GM08714 (cell line): ENCODE data around the gene SLC25A27.

Experiments used
- H3K4me3 ChIP-seq: fragments of 200-500 bp; sonication (Bioruptor generic); 2 replicates; pipeline ENCODE4 v1.5.1; 2014; ENCODE audit warnings: mild to moderate bottlenecking, low read length, inconsistent platforms
- ZNF274 ChIP-seq: IDR thresholded peaks from 2 replicates; pipeline ENCODE4 v1.6.1; 2012; ENCODE audit warnings: mild to moderate bottlenecking, low read depth, low read length

Gene SLC25A27

DNA sequence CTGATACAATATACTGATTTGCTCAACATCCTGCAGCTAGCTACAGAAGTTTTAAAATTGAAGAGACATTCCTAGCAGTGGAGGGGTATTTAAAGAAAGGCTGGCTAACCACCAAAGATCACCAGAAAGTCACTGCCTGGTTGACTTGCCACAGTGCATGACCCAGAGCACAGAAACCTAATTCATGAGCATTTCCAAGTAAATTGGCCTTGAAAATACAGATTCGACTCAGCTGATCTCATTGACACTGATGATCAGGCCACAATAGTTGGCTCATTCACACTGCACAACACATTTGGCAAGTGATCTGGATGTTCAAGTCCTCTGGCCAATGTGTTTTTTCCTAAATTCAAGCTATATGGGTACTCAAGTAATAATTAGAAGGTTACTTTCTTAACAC lies 21.6 kb downstream of the SLC25A27 start:
- no peak overlapping the region for H3K4me3 ChIP-seq
- no peak for TF ChIP-seq ZNF274

DNA sequence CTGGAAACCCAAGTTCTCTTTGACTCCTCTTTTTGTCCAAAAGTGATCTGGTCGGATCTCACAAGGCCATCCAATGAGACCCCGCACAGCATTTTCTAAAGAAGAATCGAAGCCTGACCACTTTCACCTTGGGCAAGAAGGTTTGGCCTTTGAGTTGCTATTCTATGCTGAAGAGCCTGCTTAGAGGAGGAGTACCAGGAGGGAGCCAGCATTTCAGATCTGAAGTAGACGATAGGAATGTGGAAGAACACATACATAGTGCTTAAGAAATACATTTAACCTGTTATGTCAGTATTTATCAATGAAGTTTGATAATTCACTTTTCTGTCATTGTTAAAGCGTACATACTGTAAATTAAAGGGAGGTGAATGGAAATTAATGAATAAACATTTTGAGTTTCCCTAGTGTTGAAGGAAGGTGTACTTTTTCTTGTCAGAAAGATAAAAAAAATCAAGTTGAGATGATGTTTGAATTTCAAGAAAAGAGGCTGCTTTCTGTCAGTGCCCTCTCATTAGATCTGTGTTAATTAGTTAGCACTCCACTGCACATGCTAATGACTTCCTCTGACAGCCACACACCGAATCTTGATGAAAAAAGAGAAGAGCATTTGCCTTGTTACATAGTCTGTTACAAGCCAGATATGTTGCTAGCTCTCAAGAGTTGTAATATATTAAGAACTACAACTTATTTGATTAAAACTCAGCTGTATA lies 24.0 kb downstream of the SLC25A27 start:
- H3K4me3 ChIP-seq = no peak overlapping the region
- no peak for TF ChIP-seq ZNF274

DNA sequence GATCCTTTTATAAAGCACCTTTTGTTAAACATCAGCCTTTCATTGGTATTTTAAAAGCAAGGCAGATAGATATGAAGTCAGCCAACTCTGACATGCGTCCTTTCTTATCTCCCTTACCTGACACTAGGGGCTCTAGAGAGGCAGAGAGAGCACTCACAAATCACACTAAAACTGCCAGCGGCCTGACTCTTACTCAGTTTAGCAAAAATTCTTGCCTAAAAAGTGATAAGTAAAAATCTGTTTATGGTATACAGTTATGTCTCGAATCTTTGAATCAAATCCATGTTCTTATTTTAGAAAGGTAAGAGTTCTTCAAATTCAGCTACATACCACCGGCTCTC lies 24.5 kb downstream of the SLC25A27 start:
- TF ChIP-seq ZNF274 = no peak

GRCh38 chr6:46684771-46685170 lies 32.0 kb downstream of the SLC25A27 start:
- no peak for TF ChIP-seq ZNF274
- H3K4me3 ChIP-seq = no peak overlapping the region

More for the DNA sequence above, 24.5 kb downstream of the SLC25A27 start:
- H3K4me3 ChIP-seq = no peak overlapping the region

- H3K4me3 ChIP-seq = no peak within 1 kb of the TSS
- no peak for TF ChIP-seq ZNF274
Measured at GRCh38 chr6:46687619-46688097, 34.9 kb downstream of the SLC25A27 start, which contains the start of gene TDRD6. TDRD6 (plus strand) TSS chr6:46687885; CDS start chr6:46688129, 244 bp downstream.

DNA sequence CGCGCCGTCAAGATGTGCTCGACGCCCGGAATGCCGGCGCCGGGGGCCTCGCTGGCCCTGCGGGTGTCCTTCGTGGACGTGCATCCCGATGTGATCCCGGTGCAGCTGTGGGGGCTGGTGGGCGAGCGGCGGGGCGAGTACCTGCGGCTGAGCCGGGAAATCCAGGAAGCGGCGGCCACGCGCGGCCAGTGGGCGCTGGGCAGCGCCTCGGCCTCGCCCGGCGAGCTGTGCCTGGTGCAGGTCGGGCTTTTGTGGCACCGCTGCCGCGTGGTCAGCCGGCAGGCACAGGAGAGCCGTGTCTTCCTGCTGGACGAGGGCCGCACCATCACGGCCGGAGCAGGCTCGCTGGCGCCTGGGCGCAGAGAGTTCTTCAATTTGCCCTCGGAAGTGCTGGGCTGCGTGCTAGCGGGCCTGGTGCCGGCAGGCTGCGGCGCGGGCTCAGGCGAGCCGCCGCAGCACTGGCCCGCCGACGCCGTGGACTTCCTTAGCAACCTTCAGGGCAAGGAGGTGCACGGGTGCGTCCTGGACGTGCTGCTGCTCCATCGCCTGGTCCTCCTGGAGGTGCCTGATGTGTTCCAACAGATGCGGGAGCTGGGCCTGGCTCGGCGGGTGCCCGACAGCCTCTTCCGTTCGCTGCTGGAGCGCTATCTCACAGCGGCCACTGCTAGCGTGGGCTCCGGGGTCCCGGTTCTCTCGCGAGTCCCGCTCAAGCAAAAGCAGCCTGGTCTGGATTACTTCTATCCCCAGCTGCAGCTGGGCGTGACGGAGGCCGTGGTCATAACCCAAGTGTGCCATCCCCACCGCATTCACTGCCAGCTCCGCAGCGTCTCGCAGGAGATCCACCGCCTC lies 35.6 kb downstream of the SLC25A27 start:
- H3K4me3 ChIP-seq = no peak overlapping the region
- TF ChIP-seq ZNF274 = no peak

DNA sequence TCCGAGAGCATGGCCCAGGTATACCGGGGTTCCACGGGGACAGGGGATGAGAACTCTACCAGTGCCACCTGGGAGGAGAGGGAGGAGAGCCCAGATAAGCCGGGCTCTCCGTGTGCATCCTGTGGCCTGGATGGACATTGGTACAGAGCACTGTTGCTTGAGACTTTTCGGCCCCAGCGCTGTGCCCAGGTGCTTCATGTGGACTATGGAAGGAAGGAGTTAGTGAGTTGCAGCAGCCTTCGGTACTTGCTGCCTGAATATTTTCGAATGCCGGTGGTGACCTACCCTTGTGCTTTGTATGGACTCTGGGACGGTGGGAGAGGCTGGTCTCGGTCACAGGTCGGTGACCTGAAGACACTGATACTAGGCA lies 36.2 kb downstream of the SLC25A27 start:
- no peak overlapping the region for H3K4me3 ChIP-seq

GRCh38 chr6:46689657-46690056 lies 36.9 kb downstream of the SLC25A27 start:
- no peak for TF ChIP-seq ZNF274
- no peak overlapping the region for H3K4me3 ChIP-seq

More for the DNA sequence above, 36.2 kb downstream of the SLC25A27 start:
- TF ChIP-seq ZNF274 = no peak

- no peak overlapping the region for H3K4me3 ChIP-seq
- no peak for TF ChIP-seq ZNF274
Measured at GRCh38 chr6:46690141-46690755, 37.5 kb downstream of the SLC25A27 start.

DNA sequence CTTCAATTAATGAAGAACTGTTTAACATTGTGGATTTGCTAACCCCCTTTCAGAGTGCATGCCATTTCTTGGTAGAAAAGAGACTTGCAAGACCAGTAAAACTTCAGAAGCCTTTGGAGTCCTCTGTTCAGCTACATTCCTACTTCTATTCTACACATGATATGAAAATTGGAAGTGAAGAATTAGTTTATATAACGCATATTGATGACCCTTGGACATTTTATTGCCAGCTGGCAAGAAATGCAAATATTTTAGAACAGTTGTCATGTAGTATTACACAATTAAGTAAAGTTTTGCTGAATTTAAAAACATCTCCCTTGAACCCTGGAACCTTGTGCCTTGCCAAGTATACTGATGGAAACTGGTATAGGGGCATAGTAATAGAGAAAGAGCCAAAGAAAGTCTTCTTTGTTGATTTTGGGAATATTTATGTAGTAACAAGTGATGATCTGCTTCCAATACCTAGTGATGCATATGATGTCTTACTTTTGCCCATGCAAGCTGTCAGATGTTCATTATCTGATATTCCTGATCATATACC lies 38.2 kb downstream of the SLC25A27 start:
- H3K4me3 ChIP-seq = no peak overlapping the region
- no peak for TF ChIP-seq ZNF274

DNA sequence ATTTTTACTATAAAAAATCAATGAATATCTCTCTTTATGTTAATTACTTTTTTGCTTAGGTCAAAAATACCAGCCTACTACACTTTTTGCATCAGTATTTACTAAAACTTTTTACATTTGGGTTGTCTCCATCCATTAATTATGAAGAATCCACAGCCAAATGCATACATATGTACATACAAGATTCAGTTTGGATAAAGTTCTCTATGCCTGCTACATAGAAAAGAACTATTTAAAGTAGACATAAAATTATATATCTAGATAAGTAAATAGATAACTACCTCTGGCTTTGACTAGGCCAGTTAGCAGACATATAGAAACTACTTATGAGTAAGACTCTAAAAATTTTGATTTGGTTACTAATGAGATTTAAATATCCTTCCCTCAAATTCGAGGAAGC lies 47.2 kb downstream of the SLC25A27 start:
- TF ChIP-seq ZNF274 = no peak
- no peak overlapping the region for H3K4me3 ChIP-seq

- TF ChIP-seq ZNF274 = no peak
- H3K4me3 ChIP-seq = no peak overlapping the region
Measured at GRCh38 chr6:46704562-46704961, 51.8 kb downstream of the SLC25A27 start.

DNA sequence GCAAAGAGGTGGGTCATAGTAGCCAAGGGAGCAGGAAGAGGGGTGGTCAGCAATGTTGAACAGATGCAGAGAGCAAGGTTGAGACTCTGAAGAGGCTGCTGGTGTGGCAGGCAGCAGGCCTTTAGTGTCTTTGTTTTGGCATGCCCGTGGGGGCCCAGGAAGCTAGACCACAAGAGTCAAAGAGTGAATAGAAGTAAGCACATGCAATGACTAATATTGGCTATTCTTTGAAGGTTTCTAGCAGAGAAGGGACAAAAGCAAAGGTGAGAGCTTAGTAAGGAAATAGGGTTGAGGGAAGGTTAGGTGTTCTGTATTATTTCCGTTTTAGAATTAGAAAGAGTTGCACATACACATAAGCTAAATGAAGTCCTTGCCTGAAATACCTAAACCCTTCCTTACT lies 53.7 kb downstream of the SLC25A27 start:
- H3K4me3 ChIP-seq = no peak overlapping the region
- TF ChIP-seq ZNF274 = no peak

DNA sequence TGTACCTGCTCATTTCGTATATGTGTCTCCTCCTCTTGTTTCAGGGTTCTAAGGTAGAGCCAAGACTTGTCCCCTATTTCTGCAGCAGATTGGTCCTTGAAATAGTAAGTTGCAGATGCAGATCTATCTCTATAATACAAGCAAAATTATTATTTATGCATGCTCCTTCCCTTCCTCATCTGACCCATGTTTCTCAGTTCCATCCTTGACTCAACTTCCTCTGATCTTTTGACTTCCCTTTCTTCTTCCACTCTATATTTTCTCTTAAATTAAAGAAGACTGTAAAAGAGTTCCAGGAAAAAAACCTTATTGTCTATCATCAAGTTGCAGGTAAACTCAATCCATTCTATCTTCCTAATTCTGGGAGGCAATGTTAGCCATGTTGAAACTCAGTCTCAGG lies 58.7 kb downstream of the SLC25A27 start:
- TF ChIP-seq ZNF274 = no peak
- H3K4me3 ChIP-seq = no peak overlapping the region
